Stomach (tissue), 19 donors: ENCODE measurements around the gene SLC25A48. TPM values are rescaled to one million over a fixed set of nuclear protein-coding genes. Genes with fewer than 3 reads are reported as not detected.
A peak's percentile ranks its signal among the peaks of the same experiment; 100 is the strongest.

ENCODE experiments used
- DNase-seq, 2 donors: peaks; one replicate each; pipeline versions ENCODE4 v3.0.0 to v3.0.0-alpha.2; 2013 to 2019
- H3K27ac ChIP-seq, 5 donors: fragments of 200-600 bp in 4 of 5; sonication (generic) in 4 of 5; one replicate each; pipeline ENCODE4 v1.5.1; 2013 to 2019; ENCODE audit warnings: mild to moderate bottlenecking in 1 of 5, moderate library complexity in 1 of 5
- H3K27me3 ChIP-seq, 3 donors: fragments of 200-600 bp; sonication (generic); one replicate each; pipeline ENCODE4 v1.5.1; 2017 to 2019; ENCODE audit warnings: mixed run types in 1 of 3
- H3K36me3 ChIP-seq, 4 donors: fragments of 200-600 bp; sonication (generic); 1 replicate in 3 of 4; 2 replicates in 1 of 4; pipeline ENCODE4 v1.5.1; 2016 to 2019
- H3K4me1 ChIP-seq, 4 donors: fragments of 200-600 bp; sonication (generic); one replicate each; pipeline ENCODE4 v1.5.1; 2016 to 2019
- H3K4me3 ChIP-seq, 4 donors: fragments of 200-600 bp; sonication (generic) in 3 of 4; one replicate each; pipeline ENCODE4 v1.5.1; 2016 to 2019; ENCODE audit warnings: mild to moderate bottlenecking in 1 of 4
- H3K9me3 ChIP-seq, 4 donors: fragments of 200-600 bp; sonication (generic); one replicate each; pipeline ENCODE4 v1.5.1; 2016 to 2019
- EP300 ChIP-seq: sonication (generic); formaldehyde crosslinking; IDR thresholded peaks from one replicate; pipeline ENCODE4 v1.6.1; 2017; ENCODE audit warnings: antibody characterized with exemption
- POLR2A ChIP-seq, 4 donors: fragments of 450-650 bp; IDR thresholded peaks; one replicate each; pipeline ENCODE4 v1.6.1; 2016; ENCODE audit warnings: antibody characterized with exemption in 4 of 4, control low read depth in 2 of 4, mild to moderate bottlenecking in 1 of 4, moderate library complexity in 1 of 4
- POLR2AphosphoS5 ChIP-seq, 3 donors: sonication (generic); formaldehyde crosslinking; IDR thresholded peaks; one replicate each; pipeline ENCODE4 v1.6.1; 2016; ENCODE audit warnings: antibody characterized with exemption in 3 of 3
- WGBS, 5 donors: extraction: QIAGEN DNeasy Blood & Tissue Kit in 3 of 5; methylation state at CpG; one replicate each; pipeline versions ENCODE4 v1.1.5 to v1.1.7; 2013 to 2018; 5-methylcytosine and 5-hydroxymethylcytosine counted together
- intact Hi-C: fragments of 100-400 bp; cut with DNase I; formaldehyde crosslinking; loops from one replicate; pipeline ENCODE4 v1.15.1; 2023; ENCODE audit warnings: low total_unique reads
- long read RNA-seq, 10 donors: transcript quantifications; one replicate each; lab custom pipeline, GENCODE V29; 2026
- polyA plus RNA-seq, 3 donors: library from polyadenylated mRNA; stranded (reverse); fragments of 200-250 nt; gene quantifications; one replicate each; pipeline ENCODE4 v1.2.3, GENCODE V29; 2013
- total RNA-seq, 5 donors: library from RNA; depleted of rRNA; stranded (reverse); fragments of >200 nt; gene quantifications; one replicate each; pipeline versions ENCODE4 v1.1.0 to v1.2.3, GENCODE V29; 2014 to 2016
- TF ChIP-seq, protein P1 (sequence below), 7 experiments: fragments of 450-650 bp in 4 of 7; fragments of 200-600 bp in 3 of 7; sonication (generic) in 3 of 7; IDR thresholded peaks; one replicate each; pipeline ENCODE4 v1.5.1; 2016 to 2019; ENCODE audit warnings: antibody characterized with exemption in 7 of 7, control low read depth in 2 of 7, mild to moderate bottlenecking in 1 of 7
- donor health status: healthy with polysubstance abuse.
- donor health status: Bipolar disorder and iron deficiency.
- donor health status: healthy.

Gene SLC25A48
- total RNA-seq (under 1 TPM in 1 of 5 donors, not detected in 4; 0.37 TPM), polyA plus RNA-seq (under 1 TPM in 1 of 3 donors, not detected in 2; 0.13 TPM)
- long read RNA-seq, donor 1: 0 reads
- long read RNA-seq, donor 2: 0 reads
- long read RNA-seq, donor 3: 0 reads
- long read RNA-seq, donor 4: 0 reads
- long read RNA-seq, donor 5: 0 reads
- long read RNA-seq, donor 6: 0 reads
- long read RNA-seq, donor 7: 0 reads
- long read RNA-seq, donor 8: 0 reads
- long read RNA-seq, donor 9: 0 reads
- long read RNA-seq, donor 10: 0 reads

DNA sequence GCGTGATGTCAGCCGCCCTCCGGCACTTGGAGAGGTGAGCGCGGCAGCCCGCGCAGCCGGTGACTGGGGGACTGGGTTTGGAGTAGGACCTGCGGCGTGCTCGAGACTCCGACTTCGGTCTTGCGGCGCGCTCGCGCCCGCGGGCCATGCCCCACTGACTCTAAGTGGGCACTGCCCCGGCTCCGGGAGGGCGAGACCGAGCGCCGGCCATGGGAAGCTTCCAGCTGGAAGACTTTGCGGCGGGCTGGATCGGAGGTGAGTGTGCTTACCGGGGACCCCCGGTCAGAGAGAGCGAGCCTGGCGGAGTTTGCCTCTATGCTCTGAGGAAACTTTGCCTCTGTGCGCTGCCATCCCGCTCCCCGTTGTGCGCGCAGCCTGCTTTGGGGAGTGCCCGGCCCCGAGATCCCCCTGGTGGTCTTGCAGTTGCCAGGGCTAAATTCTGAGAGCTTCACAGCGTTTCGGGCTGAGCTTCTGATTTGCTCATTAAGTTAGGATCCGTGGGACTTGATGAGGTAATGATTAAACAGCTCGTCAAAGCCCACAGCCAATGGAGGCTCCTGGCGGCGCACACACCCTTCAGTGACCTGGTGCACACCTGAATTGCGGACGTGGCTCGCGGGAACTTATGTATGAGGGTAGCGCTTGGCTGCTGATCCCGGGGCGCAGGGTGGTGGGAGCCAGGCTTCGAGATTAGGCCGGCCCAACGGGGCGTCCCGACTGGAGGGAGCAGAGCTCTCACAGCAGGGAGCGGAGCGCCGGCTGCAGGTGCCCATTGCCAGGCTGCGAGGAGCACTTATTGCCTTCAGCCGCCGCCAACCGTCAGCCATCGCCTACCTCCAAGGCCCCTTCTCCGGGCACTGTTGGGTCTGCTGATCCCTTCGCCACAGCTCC, at the start of gene SLC25A48:
TSS of gene SLC25A48 (plus strand) at position 25 of the 891 bp plus-strand sequence. CDS start at position 210, 185 bp downstream.
- H3K4me1 ChIP-seq: peaks cover 12 to 20% (median 14%) of the 10 kb centered on the region in 4 donors
- peaks cover 4 to 76% (median 38%) of the 10 kb centered on the region in 3 donors for H3K27me3 ChIP-seq
- H3K9me3 ChIP-seq: peaks cover 0 to 12% (median 9%) of the 10 kb centered on the region in 4 donors
- H3K4me3 ChIP-seq: peak within 1 kb of the TSS; percentile 36 to 51 (median 46)
- no peaks in the 10 kb centered on the region for H3K36me3 ChIP-seq
- 1 to 5% (median 3%) methylated on average over 46 to 68 of the region's 68 CpGs for WGBS, 5 donors
- TF ChIP-seq, protein P1, sequence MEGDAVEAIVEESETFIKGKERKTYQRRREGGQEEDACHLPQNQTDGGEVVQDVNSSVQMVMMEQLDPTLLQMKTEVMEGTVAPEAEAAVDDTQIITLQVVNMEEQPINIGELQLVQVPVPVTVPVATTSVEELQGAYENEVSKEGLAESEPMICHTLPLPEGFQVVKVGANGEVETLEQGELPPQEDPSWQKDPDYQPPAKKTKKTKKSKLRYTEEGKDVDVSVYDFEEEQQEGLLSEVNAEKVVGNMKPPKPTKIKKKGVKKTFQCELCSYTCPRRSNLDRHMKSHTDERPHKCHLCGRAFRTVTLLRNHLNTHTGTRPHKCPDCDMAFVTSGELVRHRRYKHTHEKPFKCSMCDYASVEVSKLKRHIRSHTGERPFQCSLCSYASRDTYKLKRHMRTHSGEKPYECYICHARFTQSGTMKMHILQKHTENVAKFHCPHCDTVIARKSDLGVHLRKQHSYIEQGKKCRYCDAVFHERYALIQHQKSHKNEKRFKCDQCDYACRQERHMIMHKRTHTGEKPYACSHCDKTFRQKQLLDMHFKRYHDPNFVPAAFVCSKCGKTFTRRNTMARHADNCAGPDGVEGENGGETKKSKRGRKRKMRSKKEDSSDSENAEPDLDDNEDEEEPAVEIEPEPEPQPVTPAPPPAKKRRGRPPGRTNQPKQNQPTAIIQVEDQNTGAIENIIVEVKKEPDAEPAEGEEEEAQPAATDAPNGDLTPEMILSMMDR (IDR thresholded peaks at IDR 0.05): peak in 1 of 7 experiments; percentile 6
- no peak for TF ChIP-seq POLR2A (IDR thresholded peaks at IDR 0.05)
- DNase-seq: peak; percentile 40 to 82
- no peak within 1 kb of the TSS for H3K27ac ChIP-seq
- intact Hi-C loops: no loop called here

DNA sequence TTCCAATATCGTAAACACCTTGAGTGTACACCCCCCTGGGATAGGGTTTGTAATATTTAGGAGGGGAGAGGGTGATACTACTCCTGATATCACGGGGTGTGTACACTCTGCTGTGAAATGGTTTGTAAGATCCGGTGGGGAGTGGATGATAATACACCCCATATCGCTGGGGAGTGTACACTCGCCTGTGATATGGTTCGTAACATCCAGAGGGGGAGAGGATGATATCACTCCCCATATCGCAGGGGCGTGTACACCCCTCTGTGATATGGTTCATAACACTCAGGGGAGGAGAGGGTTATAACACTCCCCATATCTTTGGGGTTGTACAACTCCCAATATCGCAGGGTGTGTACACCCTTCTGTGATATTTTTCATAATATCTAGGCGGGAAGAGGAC, 33.8 kb upstream of the SLC25A48 start:
- no peak overlapping the region for H3K4me3 ChIP-seq
- H3K27ac ChIP-seq: no peak overlapping the region
- H3K4me1 ChIP-seq: no peaks in the 10 kb centered on the region
- no peaks in the 10 kb centered on the region for H3K36me3 ChIP-seq
- TF ChIP-seq POLR2A (IDR thresholded peaks at IDR 0.05) (no peak), EP300 (no peak), POLR2AphosphoS5 (IDR thresholded peaks at IDR 0.05) (no peak)
- TF ChIP-seq, protein P1 (IDR thresholded peaks at IDR 0.05): no peak
- 58 to 76% (median 73%) methylated on average over 10 of the region's 10 CpGs for WGBS, 5 donors
- H3K27me3 ChIP-seq: peaks cover 0 to 41% (median 0%) of the 10 kb centered on the region in 3 donors
- H3K9me3 ChIP-seq: no peaks in the 10 kb centered on the region
- intact Hi-C loops: no loop called here
- no peak for DNase-seq

- Histone ChIP-seq H3K9me3 (no peaks in the 10 kb centered on the region), H3K4me1 (no peaks in the 10 kb centered on the region), H3K36me3 (no peaks in the 10 kb centered on the region), H3K27me3 (peaks cover 0 to 28% (median 0%) of the 10 kb centered on the region in 3 donors), H3K4me3 (no peak overlapping the region), H3K27ac (no peak overlapping the region)
- TF ChIP-seq, protein P1 (IDR thresholded peaks at IDR 0.05): no peak
- TF ChIP-seq POLR2AphosphoS5 (IDR thresholded peaks at IDR 0.05) (no peak), POLR2A (IDR thresholded peaks at IDR 0.05) (no peak)
- DNase-seq: no peak
- intact Hi-C loops: no loop called here
- 83 to 87% (median 84%) methylated on average over 7 of the region's 7 CpGs for WGBS, 5 donors
These were observed 24.1 kb upstream of the SLC25A48 start for GRCh38 chr5:135810188-135810943.

- no peak overlapping the region for H3K4me3 ChIP-seq
- no peaks in the 10 kb centered on the region for H3K36me3 ChIP-seq
- TF ChIP-seq POLR2A (IDR thresholded peaks at IDR 0.05) (no peak), POLR2AphosphoS5 (IDR thresholded peaks at IDR 0.05) (no peak), EP300 (no peak)
- TF ChIP-seq, protein P1 (IDR thresholded peaks at IDR 0.05): no peak
- H3K27me3 ChIP-seq: peaks cover 0 to 28% (median 0%) of the 10 kb centered on the region in 3 donors
- intact Hi-C loops: no loop called here
- H3K4me1 ChIP-seq: no peaks in the 10 kb centered on the region
- no peak for DNase-seq
- no peaks in the 10 kb centered on the region for H3K9me3 ChIP-seq
- WGBS, 5 donors: 87 to 96% (median 91%) methylated on average over 4 of the region's 4 CpGs
- no peak overlapping the region for H3K27ac ChIP-seq
These were observed 23.5 kb upstream of the SLC25A48 start for GRCh38 chr5:135811007-135811406.
